ENCODE results near the gene UBE2J2. TPM values are rescaled to one million over a fixed set of nuclear protein-coding genes. Genes with fewer than 3 reads are reported as not detected.

UBE2J2 gene
- total RNA-seq, 1 donor from 2014 or later: 32.9 TPM

DNA sequence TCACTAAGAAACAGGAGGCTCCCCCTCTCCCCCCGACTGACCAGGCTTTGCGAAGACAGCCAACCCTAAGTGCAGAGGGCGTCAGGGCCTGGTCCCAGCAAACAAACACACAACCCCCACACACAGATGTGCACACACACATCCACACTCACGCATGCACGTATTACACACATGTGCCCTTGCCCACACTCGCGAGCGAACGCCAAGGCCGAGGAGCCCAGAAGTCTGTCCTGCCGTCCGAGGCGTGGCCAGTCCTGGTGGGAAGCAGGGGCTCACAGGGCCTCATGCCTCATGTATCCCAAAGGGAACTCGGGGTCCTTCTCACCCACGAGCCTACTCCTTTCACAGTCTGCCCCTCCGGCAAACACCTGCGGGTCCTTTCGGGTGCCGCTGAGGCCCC is 43.9 kb downstream of the UBE2J2 start:
- Mint-ChIP-seq H3K27me3 (ENCODE audit: insufficient read depth, low read depth) (peaks cover 6% of the 10 kb centered on the region), H3K27ac (peak overlapping the region; percentile 35), H3K36me3 (peaks cover 21% of the 10 kb centered on the region), H3K9me3 (peaks cover 3% of the 10 kb centered on the region), H3K4me3 (peak overlapping the region; percentile 62), H3K4me1 (peaks cover 27% of the 10 kb centered on the region)
- Histone ChIP-seq H3K9ac (no peak overlapping the region), H3F3A (ENCODE audit: low read depth) (peaks cover 5% of the 10 kb centered on the region), H3K27me3 (no peaks in the 10 kb centered on the region), H3K79me2 (ENCODE audit: low read depth) (peaks cover 51% of the 10 kb centered on the region), H3K4me2 (no peak overlapping the region), H4K20me1 (ENCODE audit: low read depth) (peaks cover 20% of the 10 kb centered on the region), H3K36me3 (no peaks in the 10 kb centered on the region), H2AFZ (replicated peaks) (no peak overlapping the region), H3K4me1 (peaks cover 6% of the 10 kb centered on the region), H3K27ac (no peak overlapping the region), H3K4me3 (no peak overlapping the region), H3K9me3 (ENCODE audit: low read depth) (no peaks in the 10 kb centered on the region)
- TF ChIP-seq CTCF (IDR thresholded peaks at IDR 0.05): no peak
- TF ChIP-seq EZH2phosphoT487 (IDR thresholded peaks at IDR 0.05): no peak
- TF ChIP-seq EZH2 (IDR thresholded peaks at IDR 0.05): no peak
- DNase-seq (ENCODE audit: low spot score): no peak

GRCh38 chr1:1228596-1229321 is 44.9 kb downstream of the UBE2J2 start:
- H3F3A ChIP-seq (ENCODE audit: low read depth): peaks cover 5% of the 10 kb centered on the region
- DNase-seq (ENCODE audit: low spot score): no peak
- H3K4me2 ChIP-seq: no peak overlapping the region
- no peaks in the 10 kb centered on the region for H3K27me3 ChIP-seq
- H3K4me1 ChIP-seq: peaks cover 6% of the 10 kb centered on the region
- peaks cover 41% of the 10 kb centered on the region for H3K79me2 ChIP-seq (ENCODE audit: low read depth)
- TF ChIP-seq EZH2phosphoT487 (IDR thresholded peaks at IDR 0.05): no peak
- no peak for TF ChIP-seq CTCF (IDR thresholded peaks at IDR 0.05)
- TF ChIP-seq EZH2 (IDR thresholded peaks at IDR 0.05): no peak
- no peak overlapping the region for H2AFZ ChIP-seq (replicated peaks)
- Mint-ChIP-seq H3K27ac (no peak overlapping the region), H3K4me3 (no peak overlapping the region), H3K36me3 (peaks cover 15% of the 10 kb centered on the region), H3K4me1 (peaks cover 19% of the 10 kb centered on the region), H3K9me3 (peaks cover 3% of the 10 kb centered on the region), H3K27me3 (ENCODE audit: insufficient read depth, low read depth) (peaks cover 8% of the 10 kb centered on the region)
- H3K9me3 ChIP-seq (ENCODE audit: low read depth): no peaks in the 10 kb centered on the region
- H3K9ac ChIP-seq: no peak overlapping the region
- no peaks in the 10 kb centered on the region for H3K36me3 ChIP-seq
- H4K20me1 ChIP-seq (ENCODE audit: low read depth): peaks cover 16% of the 10 kb centered on the region
- H3K4me3 ChIP-seq: no peak overlapping the region
- no peak overlapping the region for H3K27ac ChIP-seq

GRCh38 chr1:1228187-1228586 is 45.5 kb downstream of the UBE2J2 start:
- Mint-ChIP-seq H3K4me3 (no peak overlapping the region), H3K9me3 (no peaks in the 10 kb centered on the region), H3K4me1 (peaks cover 14% of the 10 kb centered on the region), H3K27ac (no peak overlapping the region), H3K36me3 (peaks cover 11% of the 10 kb centered on the region), H3K27me3 (ENCODE audit: insufficient read depth, low read depth) (peaks cover 8% of the 10 kb centered on the region)
- H3K27ac ChIP-seq: no peak overlapping the region
- H3K27me3 ChIP-seq: no peaks in the 10 kb centered on the region
- TF ChIP-seq EZH2 (IDR thresholded peaks at IDR 0.05): no peak
- no peak for TF ChIP-seq CTCF (IDR thresholded peaks at IDR 0.05)
- no peak overlapping the region for H3K4me2 ChIP-seq
- H3K9me3 ChIP-seq (ENCODE audit: low read depth): no peaks in the 10 kb centered on the region
- H3K79me2 ChIP-seq (ENCODE audit: low read depth): peaks cover 35% of the 10 kb centered on the region
- peaks cover 5% of the 10 kb centered on the region for H3F3A ChIP-seq (ENCODE audit: low read depth)
- peaks cover 6% of the 10 kb centered on the region for H3K4me1 ChIP-seq
- DNase-seq (ENCODE audit: low spot score): no peak
- no peak overlapping the region for H3K9ac ChIP-seq
- no peak overlapping the region for H3K4me3 ChIP-seq
- H4K20me1 ChIP-seq (ENCODE audit: low read depth): peaks cover 15% of the 10 kb centered on the region
- no peak overlapping the region for H2AFZ ChIP-seq (replicated peaks)
- H3K36me3 ChIP-seq: no peaks in the 10 kb centered on the region
